NCI-H446 (cell line): ENCODE measurements around the gene EIF3CL.
"Not testable (repeated sequence)": the region's sequence is repeated elsewhere in the genome, so short reads cannot be mapped to it uniquely, and the experiment has no call there.

ENCODE experiments used
- DNase-seq, 2 experiments: peaks; one replicate each; lab custom pipeline; 2025; lab: John Stamatoyannopoulos, UW

EIF3CL gene

GRCh38 chr16:28363408-28363807, 40.2 kb downstream of the EIF3CL start, which contains the start of gene NPIPB6:
Gene NPIPB6, minus strand, starts transcription at chr16:28363508. Its CDS starts 686 bp downstream, at chr16:28362822.
- not testable (repeated sequence) for DNase-seq

- not testable (repeated sequence) for DNase-seq
Observed at GRCh38 chr16:28362600-28362999, 41.0 kb downstream of the EIF3CL start.

- DNase-seq = not testable (repeated sequence)
Observed at GRCh38 chr16:28338230-28338629, 65.4 kb downstream of the EIF3CL start.

GRCh38 chr16:28336940-28337710, 66.5 kb downstream of the EIF3CL start:
- not testable (repeated sequence) for DNase-seq

GRCh38 chr16:28335678-28336077, 68.0 kb downstream of the EIF3CL start:
- DNase-seq = not testable (repeated sequence)

GRCh38 chr16:28332632-28333031, 71.0 kb downstream of the EIF3CL start:
- DNase-seq = not testable (repeated sequence)

GRCh38 chr16:28330981-28331380, 72.7 kb downstream of the EIF3CL start:
- DNase-seq = not testable (repeated sequence)

GRCh38 chr16:28330232-28330631, 73.4 kb downstream of the EIF3CL start:
- DNase-seq = peak in 1 of 2 experiments; percentile 6
